ENCODE results near the gene PRPF40B.

Gene PRPF40B

DNA sequence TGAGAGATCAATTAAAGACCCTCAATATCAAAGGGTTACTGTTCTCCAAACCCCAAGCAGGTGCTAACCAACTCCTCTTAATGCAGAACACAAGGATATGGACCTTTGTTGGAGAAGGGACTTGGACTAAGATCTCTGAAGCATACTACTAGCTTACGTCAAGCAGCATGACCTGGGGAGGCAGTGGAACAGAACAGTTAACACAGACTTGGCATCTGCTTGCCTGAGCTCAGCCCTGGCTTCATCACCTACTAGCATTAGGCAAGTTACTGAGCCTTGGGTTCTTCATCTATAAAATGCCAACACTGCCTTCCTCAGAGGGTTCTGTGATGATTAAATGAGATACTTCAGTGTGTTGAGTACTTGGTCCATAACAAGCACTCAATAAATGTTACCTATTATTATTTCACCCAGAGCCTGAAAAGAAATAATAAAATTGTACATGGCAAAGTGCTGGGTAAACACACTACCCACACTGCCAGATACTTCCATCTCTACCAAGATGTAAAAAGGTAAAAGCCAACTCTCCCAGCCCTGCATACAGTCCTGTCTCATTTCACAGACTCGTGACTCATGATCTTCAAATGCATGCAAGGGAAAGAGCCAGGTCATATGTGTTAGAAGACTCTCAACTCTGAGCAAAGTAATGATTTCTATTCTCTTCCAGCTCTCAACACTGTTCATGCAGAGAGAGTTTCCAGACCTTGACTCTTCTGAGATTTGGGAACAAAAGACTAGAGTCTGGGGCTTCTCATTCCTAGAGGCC, 44.1 kb downstream of the PRPF40B start:
- CTCF ChIA-PET = interaction anchor here (0.8 to 11.7 kb wide), 14 partner anchors 9 to 45 kb away, joined by 3 to 131 read pairs (median 3); partner anchors contain the start of gene FMNL3
- no peak for DNase-seq (ENCODE audit: extremely low spot score)
- TF ChIP-seq, protein P1, sequence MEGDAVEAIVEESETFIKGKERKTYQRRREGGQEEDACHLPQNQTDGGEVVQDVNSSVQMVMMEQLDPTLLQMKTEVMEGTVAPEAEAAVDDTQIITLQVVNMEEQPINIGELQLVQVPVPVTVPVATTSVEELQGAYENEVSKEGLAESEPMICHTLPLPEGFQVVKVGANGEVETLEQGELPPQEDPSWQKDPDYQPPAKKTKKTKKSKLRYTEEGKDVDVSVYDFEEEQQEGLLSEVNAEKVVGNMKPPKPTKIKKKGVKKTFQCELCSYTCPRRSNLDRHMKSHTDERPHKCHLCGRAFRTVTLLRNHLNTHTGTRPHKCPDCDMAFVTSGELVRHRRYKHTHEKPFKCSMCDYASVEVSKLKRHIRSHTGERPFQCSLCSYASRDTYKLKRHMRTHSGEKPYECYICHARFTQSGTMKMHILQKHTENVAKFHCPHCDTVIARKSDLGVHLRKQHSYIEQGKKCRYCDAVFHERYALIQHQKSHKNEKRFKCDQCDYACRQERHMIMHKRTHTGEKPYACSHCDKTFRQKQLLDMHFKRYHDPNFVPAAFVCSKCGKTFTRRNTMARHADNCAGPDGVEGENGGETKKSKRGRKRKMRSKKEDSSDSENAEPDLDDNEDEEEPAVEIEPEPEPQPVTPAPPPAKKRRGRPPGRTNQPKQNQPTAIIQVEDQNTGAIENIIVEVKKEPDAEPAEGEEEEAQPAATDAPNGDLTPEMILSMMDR (IDR thresholded peaks at IDR 0.05; ENCODE audit: control extremely low read depth, extremely low read depth, low read depth, missing control alignments) = no peak
- POLR2A ChIA-PET = no interaction called here

DNA sequence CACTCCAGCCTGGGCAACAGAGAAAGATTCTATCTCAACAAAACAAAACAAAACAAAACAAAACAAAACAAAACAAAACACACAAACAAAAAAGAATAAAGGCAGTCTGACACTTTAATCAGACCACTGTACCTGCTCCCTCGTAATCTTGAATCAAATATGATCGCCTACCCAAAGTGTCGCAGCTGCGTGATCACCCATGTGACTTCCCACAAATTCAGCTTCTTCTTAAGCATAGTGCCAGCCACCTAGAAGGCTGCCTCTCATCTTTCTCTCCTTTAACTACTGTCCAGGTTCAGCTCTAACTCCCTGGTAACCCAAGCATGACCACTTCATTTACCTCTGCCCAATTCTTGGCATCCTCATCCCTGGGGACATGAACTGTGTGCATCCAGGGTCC, 46.4 kb downstream of the PRPF40B start:
- CTCF ChIA-PET = interaction anchor here (1.1 to 11.7 kb wide), 8 partner anchors 10 to 45 kb away, joined by 3 to 131 read pairs (median 6); partner anchors contain the start of gene FMNL3
- no peak for DNase-seq (ENCODE audit: extremely low spot score)
- POLR2A ChIA-PET = no interaction called here
- TF ChIP-seq, protein P1 (IDR thresholded peaks at IDR 0.05; ENCODE audit: control extremely low read depth, extremely low read depth, low read depth, missing control alignments) = no peak

DNA sequence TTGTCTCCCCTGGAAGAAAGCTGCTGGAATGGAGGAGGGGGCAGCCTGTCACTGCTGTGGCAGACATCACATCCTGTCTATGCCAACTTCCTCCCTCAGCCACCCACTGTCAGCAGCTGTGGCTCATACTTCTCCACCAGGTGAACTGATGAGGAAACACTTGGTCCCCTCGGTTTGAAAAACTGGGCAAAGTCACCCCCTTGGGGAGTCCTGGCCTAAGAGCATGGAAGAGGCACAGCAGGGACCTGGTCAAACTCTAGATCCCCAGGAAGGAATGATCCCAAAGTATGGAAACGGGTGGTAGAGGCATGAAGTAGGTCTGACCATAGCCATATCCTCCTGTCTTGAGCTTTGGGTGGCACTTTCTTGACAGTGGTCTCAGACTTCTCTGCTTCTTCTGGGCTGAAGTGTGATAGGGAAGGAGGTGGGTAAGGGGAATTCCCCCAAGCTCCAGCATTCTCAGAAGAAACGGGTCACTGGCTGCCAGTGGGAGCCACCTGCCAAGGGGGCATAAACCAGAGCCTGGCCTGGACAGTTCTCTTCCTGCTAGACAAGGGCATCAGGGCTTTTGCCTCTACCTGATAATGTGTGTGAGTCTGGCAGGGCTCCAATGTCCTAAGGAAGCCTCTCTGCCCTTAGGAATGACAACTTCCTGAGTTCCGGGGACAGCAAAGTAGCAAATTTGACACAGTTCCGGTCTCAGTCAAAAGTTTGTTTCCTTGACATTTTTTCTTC, 47.8 kb downstream of the PRPF40B start:
- POLR2A ChIA-PET = interaction anchor here (0.7 to 5.2 kb wide), 2 partner anchors 33 to 70 kb away, joined by 4 to 22 read pairs; partner anchors contain the start of gene TMBIM6
- TF ChIP-seq, protein P1 (IDR thresholded peaks at IDR 0.05; ENCODE audit: control extremely low read depth, extremely low read depth, low read depth, missing control alignments) = no peak
- no peak for DNase-seq (ENCODE audit: extremely low spot score)
- CTCF ChIA-PET = interaction anchor here (0.7 to 11.7 kb wide), 11 partner anchors 7 to 91 kb away, joined by 3 to 131 read pairs (median 6); partner anchors contain the start of genes FMNL3, PRPF40B and TMBIM6

DNA sequence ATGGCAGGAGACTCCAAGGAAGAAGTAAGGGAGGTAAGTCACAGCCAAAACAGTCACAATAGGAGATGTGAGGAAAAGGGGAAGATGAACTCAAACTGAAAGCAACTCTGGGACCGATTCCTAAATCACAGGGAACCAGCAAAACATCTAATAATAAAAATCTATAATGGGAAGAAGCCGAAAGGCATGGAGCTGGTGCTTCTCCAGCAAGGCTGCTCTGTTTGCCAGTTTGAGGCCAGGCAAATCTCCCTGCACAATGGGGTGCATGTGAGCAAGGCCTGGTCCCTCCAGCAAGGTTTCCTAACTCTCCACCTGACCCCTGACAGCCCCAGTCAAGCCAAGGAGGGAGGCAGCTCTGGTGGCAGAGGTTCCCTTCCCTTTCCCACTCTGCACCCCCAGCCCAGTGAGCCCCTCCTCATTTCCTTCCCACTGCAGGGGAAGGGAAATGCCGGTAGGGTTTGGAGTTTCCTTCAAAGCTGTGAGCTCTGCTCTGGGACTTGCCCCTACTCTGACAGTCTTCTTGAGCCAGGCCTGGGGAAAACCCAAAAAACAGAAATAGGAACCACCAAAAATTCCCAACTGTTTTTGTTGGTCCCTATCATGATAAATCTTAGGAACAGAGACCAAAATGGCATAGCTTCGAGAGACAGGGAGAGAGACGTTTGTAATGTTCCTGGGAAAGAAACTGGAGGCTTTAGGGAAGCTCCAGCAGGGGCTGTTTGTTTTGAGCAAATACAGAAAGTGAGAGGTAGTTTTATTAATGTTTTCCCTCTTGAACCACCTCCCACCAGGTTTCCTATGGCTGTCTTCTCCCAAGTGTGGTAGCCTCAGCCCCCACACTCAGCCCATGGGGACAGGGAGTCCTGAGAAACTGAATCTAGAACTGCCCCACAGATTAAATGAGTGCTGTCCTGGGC, 49.2 kb downstream of the PRPF40B start:
- ChIA-PET CTCF (interaction anchor here (0.8 to 11.7 kb wide), 16 partner anchors 7 to 91 kb away, joined by 3 to 131 read pairs (median 8); partner anchors contain the start of genes FMNL3 and TMBIM6), POLR2A (interaction anchor here (0.7 to 5.2 kb wide), 2 partner anchors 26 to 31 kb away, joined by 3 to 22 read pairs; no protein-coding TSS in a partner anchor)
- DNase-seq (ENCODE audit: extremely low spot score) = no peak
- TF ChIP-seq, protein P1 (IDR thresholded peaks at IDR 0.05; ENCODE audit: control extremely low read depth, extremely low read depth, low read depth, missing control alignments) = no peak

DNA sequence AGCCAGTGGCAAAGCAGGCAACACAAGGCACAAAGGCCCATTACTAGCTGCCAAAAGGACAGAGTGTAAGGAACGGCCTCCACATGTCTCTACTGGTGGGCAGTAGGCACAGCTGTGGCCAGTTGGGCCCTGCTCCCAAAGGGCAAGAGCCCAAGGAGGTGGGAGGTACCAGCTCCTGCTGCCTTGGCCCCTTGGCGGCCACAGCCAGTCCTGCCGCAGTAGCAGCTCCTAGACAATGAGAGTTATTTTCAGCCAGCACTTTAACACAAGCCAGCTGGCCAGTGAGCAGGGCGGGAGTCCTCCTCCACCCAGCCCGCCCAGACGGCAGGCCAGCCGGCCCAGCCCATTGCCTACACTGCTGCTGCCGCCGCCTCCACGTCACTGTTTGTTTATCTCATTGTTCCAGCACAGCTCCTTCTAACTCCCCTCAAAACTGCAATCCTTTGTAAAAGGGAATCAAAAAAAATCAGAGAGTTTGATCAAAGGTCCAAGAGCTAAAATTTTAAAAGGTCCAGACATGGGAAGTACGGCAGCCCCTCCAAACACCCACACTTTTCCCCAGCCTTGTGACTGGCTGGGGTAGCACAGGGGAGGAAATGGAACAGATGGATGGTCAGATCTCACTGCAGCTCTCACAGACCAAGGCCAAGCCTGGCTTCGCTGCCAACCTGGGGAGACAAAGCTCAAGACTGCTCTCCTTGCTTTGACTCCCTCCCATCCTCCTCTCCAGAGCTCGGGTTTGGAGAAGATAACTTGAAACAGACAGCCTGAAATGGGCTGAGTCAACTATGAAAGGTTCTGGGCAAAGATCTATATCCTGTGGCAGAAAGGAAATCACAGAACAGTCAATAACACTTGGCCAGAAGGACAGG, 50.3 kb downstream of the PRPF40B start:
- TF ChIP-seq, protein P1 (IDR thresholded peaks at IDR 0.05; ENCODE audit: control extremely low read depth, extremely low read depth, low read depth, missing control alignments) = no peak
- ChIA-PET CTCF (interaction anchor here (0.8 to 11.7 kb wide), 18 partner anchors 10 to 165 kb away, joined by 3 to 131 read pairs (median 5); partner anchors contain the start of genes FMNL3 and TMBIM6), POLR2A (interaction anchor here (0.7 to 5.2 kb wide), 3 partner anchors 25 to 68 kb away, joined by 3 to 22 read pairs (median 7); partner anchors contain the start of gene TMBIM6)
- peak; percentile 36 for DNase-seq (ENCODE audit: extremely low spot score)

All from GM10248 (cell line).